Suprapubic skin (tissue), 4 donors: ENCODE results near the gene TULP4.

Experiments used
- POLR2A ChIP-seq, 2 donors: fragments of 450-650 bp; IDR thresholded peaks; one replicate each; pipeline ENCODE4 v1.6.1; 2017; ENCODE audit warnings: antibody characterized with exemption in 2 of 2, mild to moderate bottlenecking in 2 of 2, moderate library complexity in 2 of 2
- POLR2AphosphoS5 ChIP-seq, 3 donors: sonication (generic); formaldehyde crosslinking; IDR thresholded peaks; one replicate each; pipeline ENCODE4 v1.6.1; 2017; ENCODE audit warnings: antibody characterized with exemption in 3 of 3

- TF ChIP-seq POLR2AphosphoS5 (IDR thresholded peaks at IDR 0.05) (no peak), POLR2A (IDR thresholded peaks at IDR 0.05) (no peak)
Measured at GRCh38 chr6:158422629-158423238, 110.5 kb downstream of the TULP4 start.
